ENCODE measurements around the gene TM9SF3. TPM values are rescaled to one million over a fixed set of nuclear protein-coding genes. Genes with fewer than 3 reads are reported as not detected.
"Not testable (repeated sequence)": the region's sequence is repeated elsewhere in the genome, so short reads cannot be mapped to it uniquely, and the experiment has no call there.

Gene TM9SF3
- total and polyA plus RNA-seq, 2 experiments from 2014 or later = 141 to 186 TPM

DNA sequence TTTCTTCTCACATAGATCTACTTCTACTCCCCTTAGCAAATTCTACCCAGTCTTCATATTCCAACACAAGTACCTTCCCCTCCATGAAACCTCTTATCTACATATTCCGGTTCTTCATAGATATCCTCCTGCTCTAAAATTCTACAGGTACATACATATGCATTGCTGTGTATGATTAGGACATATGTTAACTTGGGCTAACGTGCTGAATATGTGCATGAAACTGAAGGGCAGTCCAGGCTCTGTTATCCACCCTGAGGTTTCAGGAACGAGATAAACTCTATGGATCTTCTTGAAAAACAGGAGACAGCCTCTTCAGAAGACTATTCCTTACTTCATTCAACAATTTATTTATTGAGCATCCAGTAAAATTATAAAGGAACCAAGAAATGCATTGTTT lies 31.5 kb downstream of the TM9SF3 start:
- no peaks in the 10 kb centered on the region for H3K9me3 ChIP-seq (ENCODE audit: low read depth)
- WGBS (ENCODE audit: low lambda C conversion rate, missing lambda C conversion rate) = 97% methylated on average over 3 of the region's 3 CpGs
- H2AFZ ChIP-seq = no peak overlapping the region
- H3K4me2 ChIP-seq = no peak overlapping the region
- no peaks in the 10 kb centered on the region for H3K4me1 ChIP-seq (ENCODE audit: insufficient read depth)
- no peaks in the 10 kb centered on the region for H3K36me3 ChIP-seq (replicated peaks; ENCODE audit: insufficient read depth, low read depth)
- no peak for DNase-seq (ENCODE audit: low spot score)
- H3K79me2 ChIP-seq = peaks cover 60% of the 10 kb centered on the region
- no peak for TF ChIP-seq EZH2phosphoT487 (IDR thresholded peaks at IDR 0.05; ENCODE audit: low read depth, severe bottlenecking, unreplicated experiment)
- TF ChIP-seq, protein P1, sequence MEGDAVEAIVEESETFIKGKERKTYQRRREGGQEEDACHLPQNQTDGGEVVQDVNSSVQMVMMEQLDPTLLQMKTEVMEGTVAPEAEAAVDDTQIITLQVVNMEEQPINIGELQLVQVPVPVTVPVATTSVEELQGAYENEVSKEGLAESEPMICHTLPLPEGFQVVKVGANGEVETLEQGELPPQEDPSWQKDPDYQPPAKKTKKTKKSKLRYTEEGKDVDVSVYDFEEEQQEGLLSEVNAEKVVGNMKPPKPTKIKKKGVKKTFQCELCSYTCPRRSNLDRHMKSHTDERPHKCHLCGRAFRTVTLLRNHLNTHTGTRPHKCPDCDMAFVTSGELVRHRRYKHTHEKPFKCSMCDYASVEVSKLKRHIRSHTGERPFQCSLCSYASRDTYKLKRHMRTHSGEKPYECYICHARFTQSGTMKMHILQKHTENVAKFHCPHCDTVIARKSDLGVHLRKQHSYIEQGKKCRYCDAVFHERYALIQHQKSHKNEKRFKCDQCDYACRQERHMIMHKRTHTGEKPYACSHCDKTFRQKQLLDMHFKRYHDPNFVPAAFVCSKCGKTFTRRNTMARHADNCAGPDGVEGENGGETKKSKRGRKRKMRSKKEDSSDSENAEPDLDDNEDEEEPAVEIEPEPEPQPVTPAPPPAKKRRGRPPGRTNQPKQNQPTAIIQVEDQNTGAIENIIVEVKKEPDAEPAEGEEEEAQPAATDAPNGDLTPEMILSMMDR (IDR thresholded peaks at IDR 0.05; ENCODE audit: poor library complexity) = no peak
- no peak for TF ChIP-seq EZH2 (IDR thresholded peaks at IDR 0.05; ENCODE audit: borderline replicate concordance)
- H3K4me3 ChIP-seq = no peak overlapping the region
- no peaks in the 10 kb centered on the region for H3K27me3 ChIP-seq
- H3K27ac ChIP-seq = no peak overlapping the region
- peaks cover 21% of the 10 kb centered on the region for H4K20me1 ChIP-seq (ENCODE audit: insufficient read depth, poor library complexity, severe bottlenecking)
- H3K9me2 ChIP-seq (replicated peaks; ENCODE audit: insufficient read depth) = no peaks in the 10 kb centered on the region

DNA sequence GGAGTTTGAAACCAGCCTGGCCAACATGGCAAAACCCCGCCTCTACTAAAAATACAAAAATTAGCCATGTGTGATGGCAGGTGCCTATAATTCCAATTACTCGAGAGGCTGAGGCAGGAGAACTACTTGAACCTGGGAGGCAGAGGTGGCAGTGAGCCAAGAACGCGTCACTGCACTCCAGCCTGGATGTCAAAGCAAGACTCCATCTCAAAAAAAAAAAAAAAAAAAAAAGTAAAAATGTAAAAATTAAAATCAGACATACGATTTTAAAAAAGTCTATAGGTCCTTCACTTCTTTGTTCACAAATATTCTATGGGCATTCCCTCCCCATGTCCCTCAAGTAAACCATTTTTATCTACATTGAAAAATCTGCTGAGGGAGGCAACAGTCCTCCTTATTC lies 38.2 kb downstream of the TM9SF3 start:
- DNase-seq (ENCODE audit: low spot score) = no peak
- H3K9me2 ChIP-seq (replicated peaks; ENCODE audit: insufficient read depth) = no peaks in the 10 kb centered on the region
- 98% methylated on average over 5 of the region's 5 CpGs for WGBS (ENCODE audit: low lambda C conversion rate, missing lambda C conversion rate)
- H3K79me2 ChIP-seq = peaks cover 53% of the 10 kb centered on the region
- peaks cover 13% of the 10 kb centered on the region for H4K20me1 ChIP-seq (ENCODE audit: insufficient read depth, poor library complexity, severe bottlenecking)
- no peaks in the 10 kb centered on the region for H3K36me3 ChIP-seq (replicated peaks; ENCODE audit: insufficient read depth, low read depth)
- H3K27me3 ChIP-seq = no peaks in the 10 kb centered on the region
- no peak overlapping the region for H2AFZ ChIP-seq
- H3K4me2 ChIP-seq = no peak overlapping the region
- H3K4me1 ChIP-seq (ENCODE audit: insufficient read depth) = no peaks in the 10 kb centered on the region
- no peak for TF ChIP-seq EZH2phosphoT487 (IDR thresholded peaks at IDR 0.05; ENCODE audit: low read depth, severe bottlenecking, unreplicated experiment)
- no peak for TF ChIP-seq EZH2 (IDR thresholded peaks at IDR 0.05; ENCODE audit: borderline replicate concordance)
- TF ChIP-seq, protein P1 (IDR thresholded peaks at IDR 0.05; ENCODE audit: poor library complexity) = no peak
- H3K9me3 ChIP-seq (ENCODE audit: low read depth) = no peaks in the 10 kb centered on the region
- no peak overlapping the region for H3K27ac ChIP-seq
- H3K4me3 ChIP-seq = no peak overlapping the region

DNA sequence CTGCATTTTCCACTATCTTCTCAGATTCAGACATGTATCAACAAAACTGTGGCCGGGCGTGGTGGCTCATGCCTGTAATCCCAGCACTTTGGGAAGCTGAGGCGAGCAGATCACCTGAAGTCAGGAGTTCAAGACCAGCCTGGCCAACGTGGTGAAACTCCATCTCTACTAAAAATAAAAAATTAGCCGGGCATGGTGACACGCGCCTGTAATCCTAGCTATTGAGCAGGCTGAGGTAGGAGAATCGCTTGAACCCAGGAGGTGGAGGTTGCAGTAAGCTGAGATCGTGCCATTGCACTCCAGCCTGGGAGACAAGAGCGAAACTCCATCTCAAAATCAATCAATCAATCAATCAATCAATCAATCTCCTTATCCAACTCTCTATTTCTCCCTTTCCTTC lies 41.3 kb downstream of the TM9SF3 start:
- H4K20me1 ChIP-seq (ENCODE audit: insufficient read depth, poor library complexity, severe bottlenecking); H3K27me3 ChIP-seq; H3K4me2 ChIP-seq; H3K4me1 ChIP-seq (ENCODE audit: insufficient read depth); H3K27ac ChIP-seq; H3K9me2 ChIP-seq (replicated peaks; ENCODE audit: insufficient read depth); H3K4me3 ChIP-seq; H3K9me3 ChIP-seq (ENCODE audit: low read depth); H2AFZ ChIP-seq; H3K36me3 ChIP-seq (replicated peaks; ENCODE audit: insufficient read depth, low read depth); DNase-seq (ENCODE audit: low spot score): not testable (repeated sequence)
- peaks cover 42% of the 10 kb centered on the region for H3K79me2 ChIP-seq
- 97% methylated on average over 10 of the region's 10 CpGs for WGBS (ENCODE audit: low lambda C conversion rate, missing lambda C conversion rate)

DNA sequence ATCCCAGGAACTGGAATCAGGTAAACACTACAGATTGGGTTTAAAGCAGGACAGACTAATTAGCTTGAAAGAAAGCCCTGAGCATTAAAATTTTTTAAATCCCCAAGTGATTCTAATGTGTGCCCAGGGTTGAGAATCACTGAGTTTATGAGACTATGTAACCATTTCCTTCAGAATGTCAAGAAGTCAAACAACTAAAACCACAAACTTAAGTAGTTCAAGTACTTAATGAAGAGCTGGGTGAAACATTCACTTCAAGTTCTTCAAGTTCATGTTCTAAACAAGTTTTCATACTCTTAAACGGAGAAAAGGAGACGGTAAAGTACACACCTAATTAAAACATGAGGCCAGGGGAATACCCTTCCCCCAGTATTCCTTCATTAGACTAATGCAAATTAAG lies 44.9 kb downstream of the TM9SF3 start:
- H3K27me3 ChIP-seq = no peaks in the 10 kb centered on the region
- no peaks in the 10 kb centered on the region for H3K9me2 ChIP-seq (replicated peaks; ENCODE audit: insufficient read depth)
- TF ChIP-seq, protein P1 (IDR thresholded peaks at IDR 0.05; ENCODE audit: poor library complexity) = no peak
- no peak for TF ChIP-seq EZH2phosphoT487 (IDR thresholded peaks at IDR 0.05; ENCODE audit: low read depth, severe bottlenecking, unreplicated experiment)
- no peak for TF ChIP-seq EZH2 (IDR thresholded peaks at IDR 0.05; ENCODE audit: borderline replicate concordance)
- H3K4me1 ChIP-seq (ENCODE audit: insufficient read depth) = no peaks in the 10 kb centered on the region
- H3K79me2 ChIP-seq = peaks cover 51% of the 10 kb centered on the region
- WGBS (ENCODE audit: low lambda C conversion rate, missing lambda C conversion rate) = 92% methylated on average over 2 of the region's 2 CpGs
- no peak overlapping the region for H2AFZ ChIP-seq
- DNase-seq (ENCODE audit: low spot score) = no peak
- H3K27ac ChIP-seq = no peak overlapping the region
- no peaks in the 10 kb centered on the region for H3K9me3 ChIP-seq (ENCODE audit: low read depth)
- H3K4me3 ChIP-seq = no peak overlapping the region
- peaks cover 9% of the 10 kb centered on the region for H4K20me1 ChIP-seq (ENCODE audit: insufficient read depth, poor library complexity, severe bottlenecking)
- no peak overlapping the region for H3K4me2 ChIP-seq
- no peaks in the 10 kb centered on the region for H3K36me3 ChIP-seq (replicated peaks; ENCODE audit: insufficient read depth, low read depth)
